ENCODE measurements around the gene NDST1. TPM values are rescaled to one million over a fixed set of nuclear protein-coding genes. Genes with fewer than 3 reads are reported as not detected.
"Not testable (repeated sequence)": the region's sequence is repeated elsewhere in the genome, so short reads cannot be mapped to it uniquely, and the experiment has no call there.

Gene NDST1
- total RNA-seq, 1 donor from 2014 or later, result 228 TPM

GRCh38 chr5:150465927-150466326 lies 42.0 kb upstream of the NDST1 start:
- TF ChIP-seq CTCF (IDR thresholded peaks at IDR 0.05), result no peak
- Mint-ChIP-seq H3K27me3 (ENCODE audit: low read depth) (no peaks in the 10 kb centered on the region), H3K9me3 (ENCODE audit: low read depth) (no peaks in the 10 kb centered on the region), H3K27ac (ENCODE audit: unreplicated experiment) (no peak overlapping the region), H3K4me1 (ENCODE audit: low read depth) (peaks cover 43% of the 10 kb centered on the region), H3K36me3 (ENCODE audit: low read depth) (no peaks in the 10 kb centered on the region), H3K4me3 (ENCODE audit: unreplicated experiment) (no peak overlapping the region)
- DNase-seq (ENCODE audit: low spot score), result no peak

GRCh38 chr5:150468206-150468605 lies 39.7 kb upstream of the NDST1 start:
- Mint-ChIP-seq H3K9me3 (ENCODE audit: low read depth) (no peaks in the 10 kb centered on the region), H3K27me3 (ENCODE audit: low read depth) (no peaks in the 10 kb centered on the region), H3K27ac (ENCODE audit: unreplicated experiment) (no peak overlapping the region), H3K4me3 (ENCODE audit: unreplicated experiment) (no peak overlapping the region), H3K36me3 (ENCODE audit: low read depth) (no peaks in the 10 kb centered on the region), H3K4me1 (ENCODE audit: low read depth) (peaks cover 50% of the 10 kb centered on the region)
- no peak for DNase-seq (ENCODE audit: low spot score)
- TF ChIP-seq CTCF (IDR thresholded peaks at IDR 0.05), result no peak

- no peak overlapping the region for H3K4me3 Mint-ChIP-seq (ENCODE audit: unreplicated experiment)
- no peak for TF ChIP-seq CTCF (IDR thresholded peaks at IDR 0.05)
- H3K27ac Mint-ChIP-seq (ENCODE audit: unreplicated experiment), result peak overlapping the region; percentile 84
- no peaks in the 10 kb centered on the region for H3K36me3 Mint-ChIP-seq (ENCODE audit: low read depth)
- H3K9me3 Mint-ChIP-seq (ENCODE audit: low read depth), result no peaks in the 10 kb centered on the region
- H3K4me1 Mint-ChIP-seq (ENCODE audit: low read depth), result peaks cover 60% of the 10 kb centered on the region
- H3K27me3 Mint-ChIP-seq (ENCODE audit: low read depth), result no peaks in the 10 kb centered on the region
- DNase-seq (ENCODE audit: low spot score), result no peak
These were observed 38.0 kb upstream of the NDST1 start for GRCh38 chr5:150469718-150470469.

- Mint-ChIP-seq H3K4me1 (ENCODE audit: low read depth) (peaks cover 77% of the 10 kb centered on the region), H3K27me3 (ENCODE audit: low read depth) (no peaks in the 10 kb centered on the region), H3K36me3 (ENCODE audit: low read depth) (peaks cover 1% of the 10 kb centered on the region), H3K4me3 (ENCODE audit: unreplicated experiment) (no peak overlapping the region), H3K9me3 (ENCODE audit: low read depth) (no peaks in the 10 kb centered on the region), H3K27ac (ENCODE audit: unreplicated experiment) (peak overlapping the region; percentile 99)
- TF ChIP-seq CTCF (IDR thresholded peaks at IDR 0.05), result no peak
- no peak for DNase-seq (ENCODE audit: low spot score)
These were observed 34.1 kb upstream of the NDST1 start for GRCh38 chr5:150473673-150474358.

- not testable (repeated sequence) for H3K36me3 Mint-ChIP-seq (ENCODE audit: low read depth); H3K4me3 Mint-ChIP-seq (ENCODE audit: unreplicated experiment); H3K27me3 Mint-ChIP-seq (ENCODE audit: low read depth); DNase-seq (ENCODE audit: low spot score); H3K9me3 Mint-ChIP-seq (ENCODE audit: low read depth)
- Mint-ChIP-seq H3K4me1 (ENCODE audit: low read depth) (peaks cover 70% of the 10 kb centered on the region), H3K27ac (ENCODE audit: unreplicated experiment) (peak overlapping the region; percentile 89)
These were observed 31.4 kb upstream of the NDST1 start for GRCh38 chr5:150476568-150476967.

Data from chondrocyte (in vitro differentiated cells).